Activated CD8-positive, alpha-beta memory T cell treated with anti-CD3 and anti-CD28 coated beads for 36 hours (primary cell): ENCODE data around the gene TIGD4. TPM values are rescaled to one million over a fixed set of nuclear protein-coding genes. Genes with fewer than 3 reads are reported as not detected.

Experiments
- CTCF ChIA-PET: fragments of 350-600 bp; sonication (Branson Sonifier 250); formaldehyde crosslinking; loops from one replicate; lab custom pipeline; 2021; ENCODE audit warnings: antibody characterized with exemption; lab: Charles Lee
- POLR2A ChIA-PET: fragments of 350-600 bp; sonication (Branson Sonifier 250); formaldehyde crosslinking; loops from one replicate; lab custom pipeline; 2021; ENCODE audit warnings: antibody characterized with exemption; lab: Charles Lee
- total RNA-seq, 2 experiments: library from RNA; stranded (reverse); gene quantifications; one replicate each; pipeline ENCODE4 v1.2.3, GENCODE V29; 2021

TIGD4 gene
- total RNA-seq, result under 1 TPM; 0.65 to 0.80 TPM

DNA sequence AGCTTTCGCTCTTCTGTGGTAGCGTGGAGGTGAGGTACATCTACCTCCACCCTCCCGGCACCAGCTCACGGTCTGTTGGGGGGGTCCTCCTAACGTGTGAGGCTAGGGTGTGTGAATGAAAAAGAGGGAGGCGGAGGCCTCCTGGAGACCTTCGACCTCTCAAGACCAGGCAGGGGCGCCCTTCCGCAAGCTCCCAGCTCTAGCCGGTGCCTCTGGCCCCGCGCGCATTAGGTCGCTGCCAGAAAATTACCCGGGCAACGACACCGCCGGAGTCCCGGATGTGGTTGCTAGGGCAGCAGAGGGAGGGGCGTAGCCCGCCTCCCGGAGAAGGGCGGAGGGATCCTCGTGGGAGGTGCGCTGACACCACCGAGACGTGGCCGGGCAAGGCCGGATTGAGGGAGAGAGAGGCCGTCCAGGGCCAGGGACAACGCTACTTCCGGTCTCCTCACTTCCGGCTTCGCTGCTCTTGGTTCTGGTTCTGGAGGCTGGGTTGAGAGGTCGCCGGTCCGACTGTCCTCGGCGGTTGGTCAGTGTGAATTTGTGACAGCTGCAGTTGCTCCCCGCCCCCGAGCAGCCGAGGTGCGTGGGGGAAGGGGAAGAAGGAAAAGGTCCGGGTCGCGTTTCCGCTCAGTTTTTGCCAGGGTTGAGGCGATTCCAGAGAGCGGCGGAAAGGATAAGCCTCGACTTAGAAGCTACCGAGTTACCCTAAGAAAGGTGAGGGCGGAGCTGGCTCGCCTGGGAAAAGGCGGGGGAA is at the start of gene TIGD4, which contains the start of gene ARFIP1:
TIGD4 (minus strand) TSS at position 218 of the 754 bp plus-strand sequence. CDS start 8,726 bp downstream, outside the sequence.
ARFIP1 (plus strand) TSS at position 442 of the 754 bp plus-strand sequence. CDS start 49,680 bp downstream, outside the sequence.
- ChIA-PET CTCF (interaction anchor here (1.1 to 2.4 kb wide), 3 partner anchors 10 to 348 kb away, joined by 3 to 11 read pairs (median 4); no protein-coding TSS in a partner anchor), POLR2A (interaction anchor here (0.6 to 2.4 kb wide), 3 partner anchors 100 to 315 kb away, joined by 3 to 14 read pairs (median 4); partner anchors contain the start of gene FBXW7)

DNA sequence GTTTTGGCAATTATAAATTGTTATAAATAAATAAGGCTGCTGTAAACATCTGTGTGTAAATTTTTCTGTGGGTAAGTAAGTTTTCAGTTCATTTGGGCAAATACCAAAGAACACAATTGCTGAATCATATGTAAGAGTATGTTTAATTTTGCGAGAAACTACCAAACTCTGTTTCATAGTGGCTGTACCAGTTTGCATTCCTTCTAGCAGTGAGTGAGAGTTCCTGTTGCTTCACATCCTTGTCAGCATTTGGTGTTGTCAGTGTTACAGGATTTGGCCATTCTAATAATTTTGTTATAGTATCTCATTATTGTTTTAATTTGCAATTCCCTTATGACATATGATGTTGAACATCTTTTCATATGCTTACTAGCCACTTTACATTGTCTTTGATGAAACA is 48.6 kb upstream of the TIGD4 start:
- POLR2A ChIA-PET, result no interaction called here
- CTCF ChIA-PET, result no interaction called here

DNA sequence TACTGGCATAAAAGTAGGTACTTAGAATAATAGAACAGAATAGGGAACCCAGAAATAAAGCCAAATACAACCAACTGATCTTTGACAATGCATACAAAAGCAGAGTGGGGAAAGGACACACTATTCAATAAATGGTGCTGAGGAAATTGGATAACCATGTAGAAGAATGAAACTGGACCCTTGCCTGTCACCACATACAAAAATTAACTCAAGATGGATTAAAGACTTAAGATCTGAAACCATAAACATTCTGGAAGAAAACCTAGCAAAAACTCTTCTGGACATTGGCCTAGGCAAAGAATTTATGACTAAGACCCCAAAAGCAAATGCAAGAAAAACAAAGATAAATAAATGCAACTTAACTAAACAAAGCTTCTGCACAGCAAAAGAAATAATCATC is 45.8 kb upstream of the TIGD4 start:
- ChIA-PET POLR2A (no interaction called here), CTCF (no interaction called here)

DNA sequence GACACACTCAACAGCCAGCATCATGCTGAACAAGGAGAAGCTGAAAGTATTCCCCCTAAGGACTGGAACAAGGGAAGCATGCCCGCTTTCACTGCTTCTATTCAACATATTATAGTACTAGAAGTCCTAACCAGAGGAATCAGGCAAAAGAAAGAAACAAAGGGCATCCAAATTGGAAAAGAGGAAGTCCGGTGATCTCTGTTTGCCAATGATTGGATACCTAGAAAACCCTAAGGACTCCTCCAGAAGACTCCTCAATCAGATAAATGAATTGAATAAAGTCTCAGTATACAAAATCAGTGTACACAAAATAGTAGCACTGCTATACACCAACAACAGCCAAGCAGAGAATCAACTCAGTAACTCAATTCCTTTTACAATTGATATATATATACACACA is 45.0 kb upstream of the TIGD4 start:
- CTCF ChIA-PET, result no interaction called here
- POLR2A ChIA-PET, result no interaction called here

DNA sequence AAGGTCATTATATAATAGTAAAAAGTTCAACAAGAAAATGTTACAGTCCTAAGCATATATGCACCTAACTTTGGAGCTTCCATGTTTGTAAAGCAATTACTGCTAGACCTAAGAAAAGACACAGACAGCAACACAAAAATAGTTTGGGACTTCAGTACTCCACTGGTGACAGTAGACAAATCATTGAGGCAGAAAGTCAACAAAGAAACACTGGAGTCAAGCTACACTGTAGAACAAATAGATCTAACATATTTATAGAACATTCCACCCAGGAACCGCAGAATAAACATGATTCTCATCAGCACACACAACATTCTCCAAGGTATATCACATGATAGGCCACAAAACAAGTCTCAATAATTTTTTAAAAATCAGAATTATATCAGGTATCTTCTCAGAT is 42.8 kb upstream of the TIGD4 start:
- POLR2A ChIA-PET, result no interaction called here
- CTCF ChIA-PET, result no interaction called here

DNA sequence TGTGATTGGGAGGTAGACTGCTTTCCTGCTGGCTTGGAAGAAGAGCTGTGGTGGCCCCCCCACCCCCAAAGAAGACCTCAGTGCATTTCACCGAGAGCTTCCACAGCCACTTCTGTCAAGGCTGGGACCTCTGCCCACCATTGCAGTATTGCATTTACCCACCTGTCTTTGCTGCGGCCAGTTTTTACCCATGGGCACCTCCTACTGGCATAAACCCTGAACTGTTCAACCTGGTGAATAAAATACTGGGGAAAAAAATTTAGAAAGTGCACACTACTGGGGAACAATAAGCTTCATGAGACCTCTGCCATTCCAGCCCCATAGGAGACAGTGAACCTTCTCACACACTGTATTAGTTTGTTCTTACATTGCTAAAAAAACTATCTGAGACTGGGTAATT is 40.5 kb upstream of the TIGD4 start:
- CTCF ChIA-PET, result no interaction called here
- POLR2A ChIA-PET, result no interaction called here

DNA sequence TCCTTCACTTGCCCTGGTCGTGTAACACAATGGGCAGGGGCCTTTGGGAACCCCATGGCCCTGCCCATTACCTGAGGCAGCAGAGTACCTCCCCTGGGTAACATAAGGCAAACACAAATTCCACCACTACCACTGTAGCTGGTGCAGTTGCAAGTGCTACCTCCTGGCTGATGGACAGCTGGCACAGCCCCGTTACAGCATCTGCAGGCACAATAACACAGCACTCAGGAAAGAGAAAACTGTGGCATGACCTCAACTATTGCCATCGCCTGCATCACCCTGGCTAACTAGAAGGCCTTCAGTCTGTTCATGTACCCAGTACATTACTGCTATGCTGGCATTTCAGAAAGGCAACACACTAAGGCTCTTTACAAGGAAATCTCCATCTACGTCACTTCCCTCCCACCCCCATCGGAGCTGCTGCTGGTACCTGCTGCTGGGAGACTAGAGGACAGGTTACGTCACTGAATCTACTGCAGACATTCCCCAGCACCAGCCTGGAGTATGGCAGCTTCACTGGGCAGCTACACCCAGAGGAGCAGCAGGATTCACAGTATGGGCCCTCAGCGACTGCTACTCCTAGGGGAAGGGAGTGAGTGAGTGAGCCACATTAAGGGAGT is 39.6 kb upstream of the TIGD4 start:
- CTCF ChIA-PET, result no interaction called here
- POLR2A ChIA-PET, result no interaction called here

DNA sequence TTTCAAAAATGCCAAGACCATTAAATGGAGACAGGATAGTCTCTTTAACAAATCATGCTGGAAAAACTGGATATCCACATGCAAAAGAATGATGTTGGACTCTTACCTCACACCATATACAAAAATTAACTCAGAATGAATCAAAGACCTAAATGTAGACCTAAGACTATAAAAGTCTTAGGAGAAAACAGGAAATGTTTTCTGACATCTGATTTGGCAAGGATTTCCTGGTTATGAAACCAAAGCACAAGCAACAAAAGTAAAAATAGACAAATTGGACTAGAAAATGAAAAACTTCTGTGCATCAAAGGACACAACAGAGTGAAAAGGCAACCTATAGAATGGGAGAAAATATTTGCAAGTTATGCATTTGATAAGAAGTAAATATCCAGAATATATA is 37.8 kb upstream of the TIGD4 start:
- ChIA-PET POLR2A (no interaction called here), CTCF (no interaction called here)

DNA sequence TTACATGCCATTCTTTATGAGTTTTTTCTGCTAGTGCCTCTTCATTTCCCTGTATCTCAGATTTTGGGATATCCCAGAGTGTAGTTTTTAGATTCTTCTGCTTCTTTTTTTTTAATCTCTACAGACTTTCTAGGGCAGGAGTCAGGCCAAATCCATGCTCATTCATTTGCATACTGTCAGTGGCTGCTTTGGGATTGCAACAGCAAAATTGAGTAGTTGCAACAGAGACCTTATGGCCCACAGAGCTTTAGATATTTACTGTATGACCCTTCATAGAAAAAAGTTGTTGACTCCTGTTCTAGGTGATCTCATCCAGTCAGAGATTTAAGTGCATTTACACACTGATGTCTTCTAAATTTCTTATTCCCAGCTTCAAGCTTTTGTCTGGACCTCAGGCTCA is 35.5 kb upstream of the TIGD4 start:
- CTCF ChIA-PET, result interaction anchor here (0.7 kb wide), 1 partner anchor 356 kb away, joined by 4 read pairs; no protein-coding TSS in a partner anchor
- POLR2A ChIA-PET, result no interaction called here

DNA sequence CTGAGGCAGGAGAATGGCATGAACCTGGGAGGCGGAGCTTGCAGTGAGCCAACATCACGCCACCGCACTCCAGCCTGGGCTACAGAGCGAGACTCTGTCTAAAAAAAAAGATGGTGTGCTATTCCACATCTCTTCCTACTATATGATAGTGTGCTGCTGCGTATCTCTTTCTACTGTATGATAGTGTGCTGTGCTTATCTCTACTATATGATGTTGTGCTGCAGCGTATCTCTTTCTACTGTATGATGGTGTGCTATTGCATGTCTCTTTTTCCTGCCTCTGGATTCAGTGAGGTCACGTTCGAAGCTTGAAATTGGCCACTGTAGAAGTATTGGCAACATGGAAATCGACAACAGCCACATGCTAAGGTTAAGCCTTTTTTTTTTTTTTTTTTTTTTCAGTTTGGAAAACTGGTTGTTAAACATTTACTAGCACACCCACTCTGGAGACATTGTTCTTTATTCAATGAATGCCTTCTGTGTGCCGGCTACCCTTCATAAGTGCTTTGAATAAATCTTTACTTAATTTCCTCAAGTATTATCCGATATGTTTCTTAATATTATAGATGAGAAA is 31.3 kb upstream of the TIGD4 start:
- ChIA-PET POLR2A (interaction anchor here (0.7 kb wide), 1 partner anchor 185 kb away, joined by 6 read pairs; no protein-coding TSS in a partner anchor), CTCF (interaction anchor here (1.1 to 1.3 kb wide), 2 partner anchors 304 to 317 kb away, joined by 3 read pairs; no protein-coding TSS in a partner anchor)

DNA sequence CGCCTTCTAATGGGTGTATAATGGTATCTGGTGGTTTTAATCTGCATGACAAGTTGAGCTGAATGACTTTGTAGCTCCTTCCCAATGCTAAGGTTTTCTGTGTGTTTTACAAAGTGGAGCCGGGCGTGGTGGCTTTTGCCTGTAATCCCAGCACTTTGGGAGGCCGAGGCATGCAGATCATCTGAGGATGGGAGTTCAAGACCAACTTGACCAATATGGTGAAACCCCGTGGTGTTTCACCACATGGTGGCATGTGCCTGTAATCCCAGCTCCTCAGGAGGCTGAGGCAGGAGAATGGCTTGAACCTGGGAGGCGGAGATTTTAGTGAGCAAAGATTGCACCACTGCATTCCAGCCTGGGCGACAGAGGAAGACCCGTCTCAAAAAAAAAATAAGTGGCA is 29.1 kb upstream of the TIGD4 start:
- ChIA-PET POLR2A (interaction anchor here (0.7 kb wide), 1 partner anchor 1779 kb away, joined by 3 read pairs; no protein-coding TSS in a partner anchor), CTCF (interaction anchor here (0.6 kb wide), 1 partner anchor 1614 kb away, joined by 5 read pairs; no protein-coding TSS in a partner anchor)

DNA sequence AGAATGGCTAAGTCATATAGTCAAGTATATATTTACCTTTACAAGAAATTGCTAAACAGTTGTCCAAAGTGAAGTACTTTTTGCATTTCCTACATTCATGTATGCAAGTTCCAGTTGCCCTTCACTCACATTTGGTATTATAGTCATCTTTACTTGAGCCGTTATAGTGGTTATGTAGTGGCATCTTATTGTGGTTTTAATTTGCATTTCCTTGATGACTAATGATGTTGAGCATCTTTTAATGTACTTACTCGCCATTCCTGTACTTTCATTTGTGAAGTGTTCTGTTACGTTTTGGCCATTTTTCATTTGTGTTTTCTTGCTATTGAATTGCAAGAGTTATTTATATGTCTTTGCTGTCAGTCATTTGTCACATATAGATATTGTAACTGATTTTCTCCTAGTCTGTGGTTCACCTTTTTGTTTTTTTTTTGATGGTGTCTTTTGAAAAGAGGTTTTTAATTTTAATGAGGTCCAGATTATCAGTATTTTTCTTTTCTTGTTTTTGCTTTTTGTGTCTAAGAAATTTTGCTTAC is 27.8 kb upstream of the TIGD4 start:
- CTCF ChIA-PET, result no interaction called here

DNA sequence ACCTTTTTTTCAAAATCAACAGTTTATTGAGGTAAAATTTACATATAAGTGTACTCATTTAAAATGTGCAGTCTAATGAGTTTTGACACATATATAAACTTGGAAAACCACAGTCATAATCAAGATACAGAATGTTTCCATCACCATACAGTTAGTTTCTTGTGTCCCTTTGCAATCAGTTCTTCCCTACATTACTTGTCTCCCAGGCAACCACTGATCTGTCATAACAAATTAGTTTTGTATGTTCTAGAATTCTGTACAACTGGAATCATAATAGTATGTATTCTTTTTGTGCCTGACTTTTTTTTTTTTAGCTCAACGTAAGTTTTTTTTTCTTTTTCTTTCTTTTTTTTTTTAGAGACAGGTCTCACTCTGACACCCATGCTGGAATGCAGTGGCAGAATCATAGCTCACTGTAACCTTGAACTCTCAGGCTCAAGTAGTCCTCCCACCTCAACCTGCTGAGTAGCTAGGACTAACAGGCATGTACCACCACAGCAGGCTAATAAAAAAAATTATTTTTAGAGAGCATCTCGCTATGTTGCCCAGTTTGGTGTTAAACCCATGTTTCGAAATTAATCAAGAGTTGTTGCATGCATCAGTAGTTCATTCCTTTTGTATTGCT is 27.1 kb upstream of the TIGD4 start:
- CTCF ChIA-PET, result no interaction called here
- POLR2A ChIA-PET, result no interaction called here

More for the DNA sequence above, 27.8 kb upstream of the TIGD4 start:
- POLR2A ChIA-PET, result no interaction called here

DNA sequence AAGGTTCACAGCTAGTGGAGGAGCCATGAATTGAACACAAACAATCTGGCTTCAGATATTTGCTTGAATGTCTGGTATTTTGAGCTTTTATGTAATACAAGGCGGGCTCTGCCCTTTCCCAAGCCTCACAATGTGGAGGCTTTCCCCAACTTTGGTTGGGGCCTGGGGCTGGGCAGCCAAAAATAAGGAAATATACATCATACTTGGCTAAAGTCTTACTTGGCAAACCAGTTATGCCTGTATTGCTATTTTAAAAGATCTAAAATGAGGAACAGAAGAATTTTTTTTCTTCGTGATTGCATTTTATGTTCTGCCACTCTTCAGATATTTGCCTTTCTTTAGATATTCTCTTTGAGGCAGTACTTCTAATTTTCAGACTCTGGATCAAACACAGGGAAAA is 26.3 kb upstream of the TIGD4 start:
- CTCF ChIA-PET, result no interaction called here

DNA sequence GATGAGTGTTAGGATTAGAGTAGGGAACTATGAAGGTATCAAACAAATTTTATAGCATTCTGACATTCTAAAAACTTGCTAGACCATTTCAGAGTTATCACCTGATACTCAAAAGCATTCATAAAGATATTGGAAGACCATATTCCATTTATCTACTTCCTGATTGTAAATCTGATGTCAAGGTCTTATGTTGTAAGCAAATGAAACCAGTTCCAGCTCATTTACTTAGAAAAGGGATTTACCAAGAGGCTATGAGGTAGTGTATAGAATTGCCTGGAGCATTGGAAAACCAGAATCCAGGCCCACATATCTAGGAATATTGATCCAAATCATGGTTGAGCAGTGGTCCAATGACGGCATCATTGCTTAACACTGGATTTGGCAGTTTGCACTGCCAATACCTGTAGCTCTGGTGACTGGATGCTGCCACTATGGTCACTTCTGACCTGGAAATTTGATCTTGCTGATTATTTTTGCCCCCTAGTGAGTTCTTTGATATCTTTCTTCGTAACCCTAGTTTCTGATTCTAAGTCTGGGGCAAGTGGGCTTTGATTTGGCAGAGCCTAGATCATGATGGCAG is 25.6 kb upstream of the TIGD4 start:
- POLR2A ChIA-PET, result no interaction called here

More for the DNA sequence above, 26.3 kb upstream of the TIGD4 start:
- POLR2A ChIA-PET, result no interaction called here

DNA sequence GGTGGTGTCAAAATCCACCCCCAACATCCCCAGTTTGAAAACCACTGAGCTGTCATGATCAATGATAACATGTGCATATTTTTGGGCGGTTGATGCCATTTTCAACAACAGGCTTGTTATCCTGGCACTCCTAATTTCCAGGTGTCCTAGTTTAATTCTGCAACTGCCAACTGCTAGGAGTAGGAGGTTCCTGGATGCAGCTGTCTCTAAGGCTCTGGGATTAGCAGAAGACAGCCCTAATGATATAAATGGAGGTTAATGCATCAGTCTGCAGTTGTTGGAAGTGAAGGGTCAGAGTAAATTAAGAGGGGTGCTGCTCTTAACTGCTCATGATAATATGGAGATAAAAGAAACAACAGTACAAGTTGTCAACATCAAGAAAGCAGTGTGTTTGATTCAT is 24.0 kb upstream of the TIGD4 start:
- CTCF ChIA-PET, result no interaction called here

More for the DNA sequence above, 25.6 kb upstream of the TIGD4 start:
- CTCF ChIA-PET, result interaction anchor here (0.6 kb wide), 1 partner anchor 347 kb away, joined by 3 read pairs; no protein-coding TSS in a partner anchor

DNA sequence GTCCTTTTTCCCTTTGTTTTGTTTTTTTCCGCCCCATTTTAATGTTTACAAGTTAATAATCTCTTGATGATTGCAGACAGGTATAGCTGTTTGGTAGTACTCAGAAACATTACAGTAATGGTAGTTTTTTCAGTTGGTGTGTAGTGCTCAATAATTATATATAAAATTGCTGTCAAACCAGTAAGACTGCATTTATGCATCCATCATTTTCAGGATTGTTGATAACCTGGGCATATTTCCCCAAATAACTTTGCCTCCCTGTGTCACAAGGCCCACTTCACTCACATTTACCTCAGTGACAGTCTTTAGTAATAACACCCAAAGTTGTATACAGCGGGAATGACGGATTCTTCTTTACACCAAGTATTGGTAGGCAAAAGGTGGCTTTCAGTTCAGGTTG is 16.4 kb upstream of the TIGD4 start:
- CTCF ChIA-PET, result no interaction called here
- POLR2A ChIA-PET, result no interaction called here

More for the DNA sequence above, 24.0 kb upstream of the TIGD4 start:
- POLR2A ChIA-PET, result no interaction called here

DNA sequence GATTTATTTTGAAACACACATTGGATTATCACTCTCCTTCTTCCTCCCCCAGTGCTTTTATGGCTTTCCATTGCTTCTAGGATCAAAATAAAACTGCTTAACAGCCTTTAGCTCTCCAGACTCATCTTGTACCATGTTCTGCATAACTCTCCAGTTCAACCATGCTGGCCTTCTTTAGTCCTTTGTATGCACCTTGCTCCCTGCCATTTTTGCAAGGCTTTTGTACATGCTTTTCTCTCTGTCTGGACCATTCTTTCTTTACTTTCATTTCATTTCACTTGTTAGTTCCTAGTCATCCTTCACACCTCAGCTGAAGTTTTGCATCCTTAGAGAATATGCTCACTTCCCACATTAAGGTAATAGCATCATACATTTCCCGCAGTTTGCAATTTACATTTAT is 7.1 kb upstream of the TIGD4 start:
- CTCF ChIA-PET, result no interaction called here
- POLR2A ChIA-PET, result no interaction called here
